Loucy (cell line): ENCODE measurements around the gene MCM3AP.

Experiments used
- H2AFZ ChIP-seq: fragments of 200-600 bp; sonication (generic); 2 replicates; pipeline ENCODE4 v1.6.0; 2016; ENCODE audit warnings: antibody characterized with exemption, mild to moderate bottlenecking, low read length, moderate library complexity
- H3F3A ChIP-seq: fragments of 200-600 bp; 2 replicates; pipeline ENCODE4 v1.6.0; 2016; ENCODE audit warnings: antibody characterized with exemption, low read depth, mild to moderate bottlenecking
- H3K27me3 ChIP-seq: fragments of 200-600 bp; sonication (generic); 2 replicates; pipeline ENCODE4 v1.6.1; 2014; ENCODE audit warnings: low read length, mild to moderate bottlenecking; ENCODE audit not compliant: insufficient read depth, poor library complexity, severe bottlenecking
- H3K36me3 ChIP-seq: fragments of 200-600 bp; sonication (generic); 2 replicates; pipeline ENCODE4 v1.6.1; 2016; ENCODE audit warnings: low read length; ENCODE audit not compliant: insufficient read depth
- H3K4me1 ChIP-seq: fragments of 200-600 bp; sonication (generic); 2 replicates; pipeline ENCODE4 v1.5.1; 2014; ENCODE audit warnings: low read length, mild to moderate bottlenecking; ENCODE audit not compliant: insufficient read depth, poor library complexity, severe bottlenecking
- H3K4me2 ChIP-seq: fragments of 200-600 bp; sonication (generic); 2 replicates; pipeline ENCODE4 v1.6.0; 2014; ENCODE audit warnings: antibody characterized with exemption, low read length, low read depth, mild to moderate bottlenecking; ENCODE audit not compliant: poor library complexity, severe bottlenecking
- H3K4me3 ChIP-seq: fragments of 200-600 bp; sonication (generic); 2 replicates; pipeline ENCODE4 v1.5.1; 2014; ENCODE audit warnings: low read length, mild to moderate bottlenecking, mixed read lengths; ENCODE audit not compliant: poor library complexity, severe bottlenecking
- H3K79me2 ChIP-seq: fragments of 200-600 bp; sonication (generic); 2 replicates; pipeline ENCODE4 v1.6.1; 2014; ENCODE audit warnings: low read length; ENCODE audit not compliant: insufficient read depth
- H3K9ac ChIP-seq: fragments of 200-600 bp; sonication (generic); 2 replicates; pipeline ENCODE4 v1.6.0; 2014; ENCODE audit warnings: mild to moderate bottlenecking, low read depth, low read length, moderate library complexity; ENCODE audit not compliant: poor library complexity, severe bottlenecking
- H3K9me2 ChIP-seq: fragments of 200-600 bp; sonication (generic); replicated peaks from 2 replicates; pipeline ENCODE4 v1.6.1; 2016; ENCODE audit warnings: low read depth, low read length, mixed read lengths
- H3K9me3 ChIP-seq: fragments of 200-600 bp; sonication (generic); 2 replicates; pipeline ENCODE4 v1.6.1; 2014; ENCODE audit warnings: mild to moderate bottlenecking, antibody characterized with exemption, low read length, low read depth; ENCODE audit not compliant: insufficient read depth
- H4K20me1 ChIP-seq: fragments of 200-600 bp; sonication (generic); 2 replicates; pipeline ENCODE4 v1.6.0; 2014; ENCODE audit warnings: antibody characterized with exemption, low read length, mild to moderate bottlenecking; ENCODE audit not compliant: insufficient read depth, poor library complexity, severe bottlenecking
- CTCF ChIP-seq: fragments of 200-600 bp; sonication (generic); conservative IDR thresholded peaks from 2 replicates; pipeline ENCODE4 v1.5.1; 2014; ENCODE audit warnings: mild to moderate bottlenecking, antibody characterized with exemption, low read length
- EZH2phosphoT487 ChIP-seq: fragments of 200-600 bp; IDR thresholded peaks from 2 replicates; pipeline ENCODE4 v1.6.1; 2018; ENCODE audit warnings: antibody characterized with exemption, mild to moderate bottlenecking, moderate library complexity, borderline replicate concordance

MCM3AP gene

GRCh38 chr21:46264046-46264689 is 21.2 kb downstream of the MCM3AP start:
- Histone ChIP-seq H3K79me2 (no peaks in the 10 kb centered on the region), H3K36me3 (peaks cover 34% of the 10 kb centered on the region; the same call in 1 of the 2 replicates), H3F3A (no peaks in the 10 kb centered on the region)

GRCh38 chr21:46256501-46256994 is 28.9 kb downstream of the MCM3AP start:
- Histone ChIP-seq H3K9me2 (no peaks in the 10 kb centered on the region), H3K4me2 (no peak overlapping the region), H3K36me3 (peaks cover 63% of the 10 kb centered on the region; the same call in 1 of the 2 replicates), H4K20me1 (no peaks in the 10 kb centered on the region), H3K4me3 (no peak overlapping the region), H3K9ac (peak overlapping the region; percentile 80), H3F3A (peaks cover 10% of the 10 kb centered on the region), H3K79me2 (no peaks in the 10 kb centered on the region), H3K27me3 (no peaks in the 10 kb centered on the region), H2AFZ (no peak overlapping the region), H3K9me3 (no peaks in the 10 kb centered on the region), H3K4me1 (peaks cover 40% of the 10 kb centered on the region)
- TF ChIP-seq EZH2phosphoT487 (no peak), CTCF (no peak)

More at GRCh38 chr21:46264046-46264689, 21.2 kb downstream of the MCM3AP start:
- Histone ChIP-seq H3K27me3 (no peaks in the 10 kb centered on the region), H3K4me1 (no peaks in the 10 kb centered on the region), H2AFZ (no peak overlapping the region), H3K9me2 (no peaks in the 10 kb centered on the region), H3K9me3 (no peaks in the 10 kb centered on the region), H3K4me2 (no peak overlapping the region), H3K9ac (no peak overlapping the region), H4K20me1 (no peaks in the 10 kb centered on the region), H3K4me3 (no peak overlapping the region)
- no peak for TF ChIP-seq EZH2phosphoT487

- no peaks in the 10 kb centered on the region for H3K27me3 ChIP-seq
- no peak overlapping the region for H3K4me3 ChIP-seq
- no peaks in the 10 kb centered on the region for H4K20me1 ChIP-seq
- H3K9me2 ChIP-seq: no peaks in the 10 kb centered on the region
- H3K4me2 ChIP-seq: no peak overlapping the region
- peaks cover 67% of the 10 kb centered on the region; the same call in 1 of the 2 replicates for H3K36me3 ChIP-seq
- peaks cover 40% of the 10 kb centered on the region for H3K4me1 ChIP-seq
- H3K9ac ChIP-seq: peak overlapping the region; percentile 80
- peaks cover 10% of the 10 kb centered on the region for H3F3A ChIP-seq
- H3K79me2 ChIP-seq: no peaks in the 10 kb centered on the region
- no peaks in the 10 kb centered on the region for H3K9me3 ChIP-seq
- no peak for TF ChIP-seq EZH2phosphoT487
- no peak for TF ChIP-seq CTCF
- H2AFZ ChIP-seq: no peak overlapping the region
Observed at GRCh38 chr21:46255758-46256337, 29.6 kb downstream of the MCM3AP start.
